ENCODE results near the gene RRP1B.

Gene RRP1B

DNA sequence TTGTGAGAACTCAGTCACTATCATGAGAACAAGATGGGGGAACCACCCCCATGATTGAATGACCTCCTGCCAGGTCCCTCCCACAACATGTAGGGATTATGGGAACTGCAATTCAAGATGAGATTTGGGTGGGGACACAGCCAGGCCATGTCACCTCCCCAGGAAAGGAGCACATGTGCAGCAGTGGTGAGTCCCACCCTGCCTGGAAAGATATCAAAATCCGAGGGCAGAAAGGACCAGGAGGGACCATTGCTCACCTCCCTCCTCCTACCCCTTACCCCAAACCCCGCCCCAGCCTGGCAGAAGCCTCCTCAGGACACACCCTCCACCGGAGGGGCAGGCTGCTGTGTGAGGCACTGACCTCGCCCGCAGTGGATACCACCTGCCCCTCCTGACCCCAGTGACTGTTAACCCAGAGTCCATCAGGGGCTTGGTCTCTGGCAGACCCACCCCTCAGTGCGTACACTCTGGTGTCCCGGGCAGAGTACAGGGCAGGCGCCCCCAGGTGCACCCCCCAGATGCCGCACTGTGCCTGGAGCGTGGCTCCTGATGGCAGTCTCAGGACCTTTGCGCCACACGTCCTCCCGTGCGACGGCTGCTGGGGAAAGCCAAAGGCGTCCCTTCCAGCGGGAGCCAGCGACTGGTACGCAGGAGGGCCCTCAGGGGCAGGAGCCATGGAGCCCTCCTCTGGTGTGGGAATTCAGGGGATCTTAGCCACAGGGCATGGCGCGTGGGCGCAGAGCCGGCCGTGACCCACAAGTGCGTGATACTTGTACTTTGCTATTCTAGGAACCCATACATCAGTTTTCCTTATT lies 80.5 kb downstream of the RRP1B start:
- FAIRE-seq (no peak), DNase-seq (ENCODE audit: low spot score) (no peak)

DNA sequence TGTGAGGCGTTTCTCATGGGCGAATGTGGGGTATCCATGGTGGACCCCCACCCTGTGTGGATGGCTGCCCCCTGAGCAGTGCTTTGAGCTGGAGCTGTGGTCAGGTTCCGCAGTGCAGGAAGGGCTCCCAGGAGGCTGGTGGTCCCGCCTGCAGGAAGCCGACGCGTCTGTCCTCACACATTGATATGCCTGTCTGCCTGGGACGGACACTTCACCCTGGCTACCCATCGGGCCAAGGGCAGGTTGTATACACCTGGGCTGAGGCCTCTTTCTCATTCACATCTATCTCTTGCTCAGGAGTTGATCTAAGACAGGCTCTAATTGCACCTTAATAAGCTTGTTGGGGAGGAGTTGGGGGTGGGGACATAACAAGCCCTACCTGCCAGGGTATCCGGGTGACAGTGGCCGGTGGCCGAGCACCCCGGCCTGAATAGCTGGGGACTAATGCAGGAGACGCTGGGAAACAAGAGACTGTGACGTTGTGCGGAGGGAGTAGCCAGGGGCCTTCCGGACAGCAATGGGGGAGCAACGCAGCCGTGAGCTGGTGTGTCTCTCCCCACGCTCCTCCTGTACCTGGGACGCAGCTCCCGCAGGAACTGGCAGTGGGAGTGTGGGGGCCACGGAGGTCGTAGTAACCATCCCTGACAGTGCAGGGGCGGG lies 81.3 kb downstream of the RRP1B start:
- DNase-seq (ENCODE audit: low spot score) (no peak), FAIRE-seq (no peak)

DNA sequence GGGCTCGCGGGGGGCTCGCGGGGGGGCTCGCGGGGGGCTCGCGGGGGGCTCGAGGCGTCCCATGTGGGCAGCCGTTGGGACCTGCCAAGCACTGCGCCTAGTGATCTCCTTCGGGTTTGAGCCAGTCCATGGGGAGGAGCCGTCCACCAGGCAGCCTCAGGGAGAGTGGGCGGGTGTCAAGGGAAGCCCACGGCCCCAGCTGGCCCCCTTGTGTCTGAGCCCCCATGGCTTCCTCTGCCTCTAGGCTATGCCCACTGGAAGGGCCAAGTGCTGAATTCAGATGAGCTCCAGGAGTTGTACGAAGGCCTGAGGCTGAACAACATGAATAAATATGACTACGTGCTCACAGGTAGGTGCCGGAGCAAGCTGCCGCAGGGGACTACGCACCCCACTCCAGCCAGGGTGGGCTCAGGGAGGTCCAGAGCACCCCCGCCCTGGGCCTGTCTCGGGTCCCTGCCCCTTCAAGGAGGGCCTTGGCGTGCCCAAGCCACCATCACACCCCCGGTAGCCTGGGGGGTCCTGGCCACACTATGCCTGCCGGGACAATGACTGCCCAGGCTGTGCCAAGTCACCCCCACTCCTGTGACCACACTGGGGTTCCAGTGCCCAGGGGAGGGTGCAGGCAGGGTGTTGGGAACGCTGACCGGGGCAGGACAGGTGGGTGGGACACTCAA lies 82.2 kb downstream of the RRP1B start:
- DNase-seq (ENCODE audit: low spot score) (no peak), FAIRE-seq (no peak)

DNA sequence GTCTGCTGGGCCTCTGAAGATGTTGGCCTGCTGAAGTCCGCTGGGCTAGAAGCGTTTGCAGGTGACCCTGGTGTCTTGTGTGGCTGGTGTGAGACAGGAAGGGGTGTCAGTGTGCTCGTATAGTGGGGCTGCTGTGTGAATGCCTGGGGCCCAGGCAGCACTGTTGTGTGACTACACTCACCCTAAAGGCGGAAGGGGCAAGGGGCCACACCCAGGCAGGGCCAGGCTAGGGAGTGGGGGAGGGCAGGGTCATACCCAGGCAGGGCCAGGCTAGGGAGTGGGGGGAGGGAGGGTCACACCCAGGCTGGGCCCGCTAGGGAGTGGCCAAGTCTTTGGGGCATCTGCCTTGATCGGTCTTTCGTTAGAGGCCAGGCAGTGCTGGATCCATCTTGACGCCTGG lies 84.6 kb downstream of the RRP1B start:
- DNase-seq (ENCODE audit: low spot score) (no peak), FAIRE-seq (no peak)

DNA sequence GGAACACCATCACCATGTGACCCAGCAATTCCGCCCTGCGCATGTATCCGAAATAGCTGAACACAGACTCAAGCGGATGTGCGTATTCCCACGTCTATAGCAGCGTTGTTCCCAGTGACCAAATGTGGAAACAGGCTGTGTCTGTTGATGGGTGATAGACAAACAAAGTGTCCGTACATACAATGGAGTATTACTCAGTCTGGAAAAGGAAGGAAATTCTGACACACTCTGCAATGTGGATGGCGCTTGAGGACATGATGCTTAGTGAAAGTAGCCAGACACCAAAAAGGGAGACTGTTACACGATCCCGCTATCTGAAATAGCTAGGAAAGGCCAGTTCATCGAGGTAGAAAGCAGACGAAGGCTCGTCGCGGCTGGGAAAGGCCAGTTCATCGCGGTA lies 85.4 kb downstream of the RRP1B start:
- FAIRE-seq = no peak
- DNase-seq (ENCODE audit: low spot score) = no peak

All from RCC 7860 (cell line).